SHP77 treated with DMSO at 0.1 percent for 48 hours (cell line): ENCODE data around the gene OR4D1.
"Not testable (repeated sequence)": the region's sequence is repeated elsewhere in the genome, so short reads cannot be mapped to it uniquely, and the experiment has no call there.

ENCODE experiments used
- DNase-seq: peaks from one replicate; lab custom pipeline; 2025; lab: John Stamatoyannopoulos, UW

Gene OR4D1

DNA sequence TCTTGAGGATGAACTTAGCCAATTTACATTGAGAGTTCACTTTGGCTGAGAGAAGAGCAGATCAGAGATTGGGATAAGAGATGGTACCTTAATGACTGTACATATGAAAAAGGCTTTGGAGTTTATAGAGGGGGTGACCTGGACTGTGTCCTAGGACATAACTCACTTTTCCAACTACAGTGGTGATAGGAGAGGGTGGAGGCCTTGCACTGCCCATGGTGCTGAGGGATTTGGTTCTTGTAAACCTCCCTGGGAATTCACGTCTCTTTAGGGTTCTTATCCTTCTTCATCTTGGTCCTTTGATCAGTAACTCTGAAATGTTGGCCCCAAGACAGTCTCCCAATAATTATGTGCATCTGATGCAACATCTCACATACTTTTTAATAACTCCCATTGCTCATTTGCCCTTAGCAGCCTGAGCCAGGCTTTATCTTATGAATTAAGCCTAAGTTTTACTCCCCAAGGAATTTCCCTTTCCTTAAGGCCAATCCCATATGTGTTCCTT lies at the start of gene OR4D1:
OR4D1 (plus strand) TSS at position 455 of the 505 bp plus-strand sequence. CDS start 6,770 bp downstream, outside the sequence.
- DNase-seq, result no peak

DNA sequence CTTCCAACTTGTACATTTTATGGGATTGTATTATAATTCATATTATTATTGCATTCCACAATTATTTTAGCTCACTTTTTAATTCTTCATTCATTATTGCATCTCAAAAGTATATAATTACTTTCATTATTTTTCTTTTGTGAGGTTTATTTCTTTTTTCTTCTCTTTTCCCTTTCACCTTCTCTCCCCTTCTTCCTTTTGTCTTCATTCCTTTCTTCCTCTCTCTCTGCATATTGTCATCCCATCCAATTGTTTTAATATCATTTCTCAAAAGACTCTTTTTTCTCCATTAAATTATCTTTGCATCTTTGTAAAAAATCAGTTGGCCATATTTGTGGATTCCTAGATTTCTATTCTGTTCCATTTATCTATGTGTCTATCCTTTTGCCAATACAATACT lies 47.7 kb upstream of the OR4D1 start:
- no peak for DNase-seq

DNA sequence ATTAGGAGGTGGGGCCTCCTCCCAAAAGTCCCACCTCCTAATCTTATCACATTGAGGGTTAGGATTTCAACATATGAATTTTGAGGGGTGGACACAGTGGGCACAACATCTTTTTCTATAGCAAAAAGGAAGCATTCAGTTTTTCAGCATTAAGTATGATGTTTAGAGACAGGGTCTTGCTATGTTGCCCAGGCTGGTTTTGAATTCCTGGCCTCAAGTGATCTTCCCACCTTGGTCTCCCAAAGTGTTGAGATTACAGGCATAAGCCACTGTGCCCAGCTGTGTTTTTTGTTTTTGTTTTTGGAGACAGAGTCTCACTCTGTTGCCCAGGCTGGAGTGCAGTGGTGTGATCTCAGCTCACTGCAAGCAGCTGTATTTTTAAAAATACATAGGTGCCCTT lies 46.3 kb upstream of the OR4D1 start:
- not testable (repeated sequence) for DNase-seq

DNA sequence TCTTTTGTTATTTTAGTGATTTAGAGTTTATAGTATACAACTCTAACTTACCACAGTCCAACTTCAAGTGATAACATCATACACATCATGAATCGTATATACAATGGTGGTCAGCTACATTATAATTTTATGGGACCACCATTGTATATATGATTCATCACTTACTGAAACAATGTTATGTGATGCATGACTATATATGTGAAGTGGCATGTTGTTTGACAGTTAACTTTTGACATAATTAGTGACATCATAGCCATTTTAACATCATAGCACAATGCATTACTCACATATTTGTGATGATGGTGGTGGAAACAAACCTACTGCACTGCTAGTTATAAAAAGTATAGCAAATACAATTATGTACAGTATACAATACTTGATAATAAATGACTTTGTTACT lies 43.1 kb upstream of the OR4D1 start:
- DNase-seq, result no peak

GRCh38 chr17:58107306-58107705 lies 40.9 kb upstream of the OR4D1 start:
- DNase-seq, result no peak

GRCh38 chr17:58109197-58109596 lies 39.0 kb upstream of the OR4D1 start:
- no peak for DNase-seq

GRCh38 chr17:58110012-58110411 lies 38.2 kb upstream of the OR4D1 start:
- no peak for DNase-seq

- DNase-seq, result no peak
Measured at GRCh38 chr17:58111676-58112075, 36.5 kb upstream of the OR4D1 start.

- DNase-seq, result peak; percentile 32
Measured at GRCh38 chr17:58112970-58113631, 35.1 kb upstream of the OR4D1 start.

DNA sequence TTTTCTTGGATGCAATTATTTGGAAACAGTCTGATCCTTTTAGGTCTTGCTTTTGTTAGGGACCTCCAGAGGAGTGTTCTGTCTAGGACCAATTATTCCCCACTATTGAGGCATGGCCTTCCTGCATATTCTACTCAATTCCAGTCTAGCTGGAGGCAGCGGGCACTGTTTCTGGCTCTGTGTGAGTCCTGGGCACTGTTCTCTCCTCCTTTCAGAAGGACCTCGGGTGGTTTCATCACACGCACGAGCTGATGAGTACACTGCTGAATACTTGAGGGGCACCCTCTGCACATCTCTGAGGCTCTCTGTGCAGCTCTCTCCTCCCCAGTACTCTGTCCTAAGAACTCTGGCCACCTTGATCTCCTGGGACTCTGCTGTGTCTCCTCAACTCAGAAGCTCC lies 34.2 kb upstream of the OR4D1 start:
- no peak for DNase-seq

DNA sequence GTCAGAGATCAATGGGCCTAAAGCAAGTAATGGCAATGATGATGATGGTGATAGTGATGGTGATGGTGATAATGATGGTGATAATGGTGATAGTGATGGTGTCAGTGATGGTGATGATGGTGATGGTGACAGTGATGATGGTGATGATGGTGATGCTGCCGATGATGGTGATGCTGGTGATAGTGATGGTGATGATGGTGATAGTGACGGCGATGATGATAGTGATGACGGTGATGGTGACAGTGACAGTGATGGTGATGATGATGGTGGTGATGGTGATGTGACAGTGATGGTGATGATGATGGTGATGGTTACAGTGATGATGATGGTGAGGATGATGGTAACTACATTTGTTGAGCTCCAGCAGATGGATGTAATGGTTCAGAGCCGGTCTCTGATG lies 30.8 kb upstream of the OR4D1 start:
- no peak for DNase-seq

DNA sequence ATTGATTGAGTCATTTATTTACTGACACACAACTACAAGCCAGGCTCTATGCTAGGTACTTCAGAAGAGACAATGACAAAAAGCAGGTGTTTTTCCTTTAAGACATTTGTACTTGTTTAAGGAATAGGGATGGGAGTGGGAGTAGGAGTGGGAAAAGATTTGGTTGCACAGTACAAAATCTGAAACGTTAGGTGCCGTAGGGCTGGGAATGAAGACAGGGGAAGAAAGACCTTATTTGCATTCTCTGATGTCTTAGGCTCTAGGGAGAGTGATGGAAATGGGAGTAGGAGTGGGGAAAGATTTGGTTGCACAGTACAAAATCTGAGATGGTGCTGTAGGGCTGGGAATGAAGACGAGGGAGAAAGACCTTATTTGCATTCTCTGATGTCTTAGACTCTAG lies 28.7 kb upstream of the OR4D1 start:
- DNase-seq, result no peak

GRCh38 chr17:58120195-58120822 lies 27.9 kb upstream of the OR4D1 start:
- no peak for DNase-seq

- no peak for DNase-seq
Measured at GRCh38 chr17:58121925-58122324, 26.3 kb upstream of the OR4D1 start.

- no peak for DNase-seq
Measured at GRCh38 chr17:58127846-58128245, 20.3 kb upstream of the OR4D1 start.

- DNase-seq, result not testable (repeated sequence)
Measured at GRCh38 chr17:58132697-58133096, 15.5 kb upstream of the OR4D1 start.

- DNase-seq, result no peak
Measured at GRCh38 chr17:58136669-58137279, 11.4 kb upstream of the OR4D1 start.

DNA sequence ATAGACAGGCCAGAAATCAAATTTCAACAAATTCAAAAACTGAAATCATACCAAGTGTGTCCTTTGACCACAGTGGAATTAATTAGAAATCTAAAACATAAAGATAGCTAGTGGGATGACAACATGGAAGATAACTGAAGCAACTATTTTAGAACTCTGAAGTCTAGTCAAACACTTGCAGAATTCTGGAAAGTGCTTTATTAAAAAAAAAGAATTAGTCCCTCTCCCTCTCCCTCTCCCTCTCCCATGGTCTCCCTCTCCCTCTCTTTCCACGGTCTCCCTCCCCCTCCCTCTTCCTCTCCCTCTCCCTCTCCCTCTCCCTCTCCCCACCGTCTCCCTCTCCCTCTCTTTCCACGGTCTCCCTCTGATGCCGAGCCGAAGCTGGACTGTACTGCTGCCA lies 6.7 kb upstream of the OR4D1 start:
- no peak for DNase-seq

GRCh38 chr17:58143335-58143734 lies 4.8 kb upstream of the OR4D1 start:
- DNase-seq, result not testable (repeated sequence)

DNA sequence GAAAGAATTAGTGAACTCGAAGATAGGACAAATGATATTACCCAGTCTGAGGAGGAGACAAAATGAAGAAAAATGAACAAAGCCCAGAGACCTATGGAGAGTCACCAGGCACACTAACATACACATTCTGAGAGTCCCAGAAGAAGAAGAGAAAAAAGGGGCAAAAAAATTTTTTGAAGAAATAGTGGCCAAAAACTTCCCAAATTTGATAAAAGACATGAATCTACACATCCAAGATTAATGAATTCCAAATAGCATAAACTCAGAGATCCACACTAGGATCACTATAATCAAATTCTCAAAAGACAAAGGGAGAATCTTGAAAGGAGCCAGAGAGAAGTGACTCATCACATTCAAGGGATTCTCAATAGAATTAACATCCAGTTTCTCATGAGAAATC lies 3.4 kb upstream of the OR4D1 start:
- DNase-seq, result no peak

GRCh38 chr17:58148609-58149008 lies 425 bp downstream of the OR4D1 start:
- no peak for DNase-seq

- no peak for DNase-seq
Measured at GRCh38 chr17:58150394-58150793, 2.2 kb downstream of the OR4D1 start.

- no peak for DNase-seq
Measured at GRCh38 chr17:58153046-58153445, 4.9 kb downstream of the OR4D1 start.
